Cardiac muscle cell (in vitro differentiated cells and primary cell): ENCODE data around the gene HSFX3. TPM values are rescaled to one million over a fixed set of nuclear protein-coding genes. Genes with fewer than 3 reads are reported as not detected.

ENCODE experiments used
- DNase-seq, 2 donors: peaks; one replicate each; pipeline versions ENCODE4 v3.0.0 to v3.0.0-alpha.2; 2010 to 2017; ENCODE audit warnings: low read depth in 1 of 2, low spot score in 1 of 2
- H3K27ac ChIP-seq: fragments of 200-600 bp; sonication (generic); 2 replicates; pipeline ENCODE4 v1.5.1; 2016
- H3K27me3 ChIP-seq: fragments of 200-600 bp; sonication (generic); 2 replicates; pipeline ENCODE4 v1.6.0; 2016; ENCODE audit warnings: control low read depth
- H3K36me3 ChIP-seq: fragments of 200-600 bp; sonication (generic); 2 replicates; pipeline ENCODE4 v1.5.1; 2016; ENCODE audit warnings: control low read depth
- H3K4me1 ChIP-seq: fragments of 200-600 bp; sonication (generic); 2 replicates; pipeline ENCODE4 v1.8.1; 2017; ENCODE audit warnings: low read depth, mild to moderate bottlenecking, mixed run types
- H3K4me3 ChIP-seq: fragments of 200-600 bp; sonication (generic); 2 replicates; pipeline ENCODE4 v1.5.1; 2016; ENCODE audit warnings: mild to moderate bottlenecking
- H3K9me3 ChIP-seq: fragments of 200-600 bp; sonication (generic); 2 replicates; pipeline ENCODE4 v1.5.1; 2017; ENCODE audit warnings: low read depth, mild to moderate bottlenecking, control low read depth
- CTCF ChIP-seq: IDR thresholded peaks from 2 replicates; pipeline ENCODE4 v1.5.1; 2012; ENCODE audit warnings: low read depth, mild to moderate bottlenecking, low read length
- polyA plus RNA-seq: library from polyadenylated mRNA; unstranded; fragments of >200 nt; fragmentation: Nextera tagmentation; extraction: Ambion mirVana; gene quantifications from 2 replicates; pipeline ENCODE4 v1.2.1, GENCODE V29; 2016
- total RNA-seq: library from RNA; depleted of rRNA; stranded (reverse); fragments of >200 nt; gene quantifications from 2 replicates; pipeline ENCODE4 v1.2.3, GENCODE V29; 2016

The HSFX3 gene
- total and polyA plus RNA-seq, 2 experiments from 2014 or later: not detected

DNA sequence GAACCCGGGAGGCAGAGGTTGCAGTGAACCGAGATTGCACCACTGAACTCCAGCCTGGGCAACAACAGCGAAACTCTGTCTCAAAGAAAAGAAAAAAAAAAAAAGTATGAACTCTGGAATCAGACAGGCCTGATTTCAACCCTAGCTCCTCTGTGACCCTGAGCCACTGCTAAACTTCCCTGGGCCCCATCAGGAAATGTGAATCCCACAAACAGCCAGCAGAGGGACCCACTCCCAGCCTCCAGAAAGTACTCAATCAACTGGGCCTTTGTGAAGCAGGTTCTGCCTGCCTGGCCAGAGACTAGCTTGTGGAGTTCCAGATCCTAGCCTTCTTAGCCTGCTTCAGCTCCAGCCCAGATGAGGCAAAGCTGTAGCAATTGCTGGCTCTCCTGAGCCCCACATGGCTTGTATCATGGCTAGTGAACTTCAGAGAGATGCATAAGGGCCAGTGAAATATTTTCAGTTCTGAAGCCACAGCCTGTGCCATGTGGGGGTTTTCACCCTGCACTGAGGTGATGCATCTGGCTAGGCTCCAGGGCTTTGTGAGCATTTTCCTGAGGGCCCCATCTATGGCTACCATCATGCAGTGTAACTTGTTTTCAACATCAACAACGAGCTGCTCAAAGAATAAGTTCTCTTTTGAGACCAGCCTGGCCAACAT, 37.4 kb downstream of the HSFX3 start:
- no peaks in the 10 kb centered on the region for H3K36me3 ChIP-seq
- H3K27ac ChIP-seq: no peak overlapping the region
- H3K4me1 ChIP-seq: no peaks in the 10 kb centered on the region
- no peak overlapping the region for H3K4me3 ChIP-seq
- TF ChIP-seq CTCF: peak; percentile 62
- peak; percentile 55 to 61 for DNase-seq
- no peaks in the 10 kb centered on the region for H3K27me3 ChIP-seq
- no peaks in the 10 kb centered on the region for H3K9me3 ChIP-seq

DNA sequence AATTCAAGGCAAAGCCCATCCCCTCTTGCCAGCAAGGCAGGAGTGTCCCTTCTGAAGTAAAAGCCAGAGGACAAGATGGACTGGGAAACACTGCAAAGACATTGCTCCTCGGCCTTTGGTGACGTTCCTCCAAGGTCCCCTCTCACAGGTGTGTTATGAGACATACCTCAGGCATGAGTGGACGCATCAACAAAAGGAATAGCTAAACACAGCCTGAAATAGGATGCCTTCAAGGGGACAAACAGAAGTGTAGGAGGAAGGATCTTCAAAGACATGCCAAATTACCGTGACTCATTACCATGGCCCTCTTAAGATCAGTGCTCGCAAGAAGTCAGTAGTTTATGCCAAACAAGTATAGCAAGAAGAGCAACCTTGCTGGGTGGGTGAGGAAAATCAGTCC, 38.6 kb downstream of the HSFX3 start:
- TF ChIP-seq CTCF: no peak
- no peak overlapping the region for H3K4me3 ChIP-seq
- H3K36me3 ChIP-seq: no peaks in the 10 kb centered on the region
- DNase-seq: no peak
- H3K9me3 ChIP-seq: no peaks in the 10 kb centered on the region
- H3K27ac ChIP-seq: no peak overlapping the region
- H3K4me1 ChIP-seq: no peaks in the 10 kb centered on the region
- H3K27me3 ChIP-seq: no peaks in the 10 kb centered on the region

DNA sequence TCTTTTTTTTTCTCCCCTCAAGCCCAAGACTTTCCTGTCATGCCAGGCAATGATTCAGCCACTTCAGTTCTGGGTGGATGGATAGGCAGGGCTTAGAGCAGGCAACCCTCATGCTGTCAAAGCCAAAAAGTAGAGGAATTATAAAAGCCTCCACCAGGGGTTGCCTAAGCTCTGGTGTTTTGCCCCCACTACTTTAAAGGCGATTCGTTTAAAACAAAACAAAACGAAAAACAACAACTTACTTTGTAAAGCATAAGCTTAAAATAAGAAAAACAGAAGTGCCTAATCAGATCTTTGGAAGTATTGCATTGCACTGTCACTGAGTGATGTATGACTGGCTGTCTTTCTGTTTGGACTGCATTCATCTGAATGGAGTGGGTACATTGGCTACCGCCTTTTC, 39.3 kb downstream of the HSFX3 start:
- Histone ChIP-seq H3K36me3 (no peaks in the 10 kb centered on the region), H3K9me3 (no peaks in the 10 kb centered on the region), H3K27ac (no peak overlapping the region), H3K4me3 (no peak overlapping the region), H3K27me3 (no peaks in the 10 kb centered on the region), H3K4me1 (no peaks in the 10 kb centered on the region)
- no peak for DNase-seq
- peak; percentile 11 for TF ChIP-seq CTCF

GRCh38 chrX:149508467-149508866, 41.3 kb downstream of the HSFX3 start:
- TF ChIP-seq CTCF: no peak
- Histone ChIP-seq H3K36me3 (no peaks in the 10 kb centered on the region), H3K9me3 (no peaks in the 10 kb centered on the region), H3K4me1 (no peaks in the 10 kb centered on the region), H3K27ac (no peak overlapping the region), H3K4me3 (no peak overlapping the region), H3K27me3 (no peaks in the 10 kb centered on the region)
- DNase-seq: no peak

DNA sequence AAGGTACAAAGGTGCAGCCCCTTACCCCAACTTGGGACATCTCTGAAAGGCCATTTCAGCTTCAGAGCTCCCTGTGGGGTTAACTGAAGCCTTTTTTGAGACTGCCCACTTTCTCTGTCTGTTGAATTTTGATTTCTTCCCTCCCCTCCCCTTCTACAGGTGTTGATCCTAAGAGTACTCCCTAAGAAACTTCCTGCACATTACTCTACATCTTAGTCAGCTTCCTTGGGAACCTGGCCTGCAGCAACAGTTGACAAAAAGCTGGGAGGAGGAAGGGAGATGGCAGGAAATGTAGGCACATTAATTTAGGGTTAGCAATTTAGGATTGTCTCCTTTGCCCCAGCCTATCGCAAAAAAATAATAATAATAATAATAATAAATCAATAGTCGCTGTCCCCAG, 43.4 kb downstream of the HSFX3 start:
- Histone ChIP-seq H3K27ac (no peak overlapping the region), H3K27me3 (no peaks in the 10 kb centered on the region), H3K4me1 (no peaks in the 10 kb centered on the region), H3K4me3 (no peak overlapping the region), H3K36me3 (no peaks in the 10 kb centered on the region), H3K9me3 (no peaks in the 10 kb centered on the region)
- no peak for TF ChIP-seq CTCF
- DNase-seq: no peak
